Right atrium auricular region (tissue), 2 donors: ENCODE data around the gene LPCAT2. TPM values are rescaled to one million over a fixed set of nuclear protein-coding genes. Genes with fewer than 3 reads are reported as not detected.
A peak's percentile ranks its signal among the peaks of the same experiment; 100 is the strongest.

ENCODE experiments used
- DNase-seq: peaks from one replicate; pipeline ENCODE4 v3.0.0-alpha.2; 2019; ENCODE audit warnings: low spot score
- H3K27ac ChIP-seq, 2 donors: fragments of 200-600 bp; sonication (generic); 1 replicate in 1 of 2; 2 replicates in 1 of 2; pipeline ENCODE4 v1.5.1; 2016 to 2019
- H3K27me3 ChIP-seq, 2 donors: fragments of 200-600 bp; sonication (generic); one replicate each; pipeline versions ENCODE4 v1.5.1 to v1.6.0; 2017 to 2019
- H3K36me3 ChIP-seq: fragments of 200-600 bp; sonication (generic); one replicate; pipeline ENCODE4 v1.5.1; 2016
- H3K4me1 ChIP-seq, 2 donors: fragments of 200-600 bp; sonication (generic); one replicate each; pipeline versions ENCODE4 v1.5.1 to v1.6.0; 2017 to 2019
- H3K4me3 ChIP-seq, 2 donors: fragments of 200-600 bp; sonication (generic); 1 replicate in 1 of 2; 2 replicates in 1 of 2; pipeline ENCODE4 v1.5.1; 2017 to 2019; ENCODE audit warnings: mild to moderate bottlenecking in 1 of 2, moderate library complexity in 1 of 2
- H3K9me3 ChIP-seq, 2 donors: fragments of 200-600 bp; sonication (generic); one replicate each; pipeline ENCODE4 v1.5.1; 2019
- CTCF ChIP-seq, 2 donors: fragments of 200-600 bp; sonication (generic); IDR thresholded peaks; one replicate each; pipeline ENCODE4 v1.5.1; 2019; ENCODE audit warnings: antibody characterized with exemption in 2 of 2
- total RNA-seq, 2 donors: library from RNA; depleted of rRNA; stranded (reverse); fragments of >200 nt; gene quantifications; one replicate each; pipeline ENCODE4 v1.1.0, GENCODE V29; 2016

Gene LPCAT2
- total RNA-seq, 2 donors from 2014 or later: 5.0 to 9.9 TPM

- no peak for DNase-seq
- no peaks in the 10 kb centered on the region for H3K36me3 ChIP-seq
- H3K27ac ChIP-seq: no peak overlapping the region
- no peaks in the 10 kb centered on the region for H3K9me3 ChIP-seq
- H3K4me1 ChIP-seq: peaks cover 0 to 9% of the 10 kb centered on the region in 2 donors
- TF ChIP-seq CTCF (IDR thresholded peaks at IDR 0.05): no peak
- H3K4me3 ChIP-seq: no peak overlapping the region
- H3K27me3 ChIP-seq: no peaks in the 10 kb centered on the region
Measured at GRCh38 chr16:55467898-55468297, 41.0 kb upstream of the LPCAT2 start.

- Histone ChIP-seq H3K4me1 (peaks cover 0 to 9% of the 10 kb centered on the region in 2 donors), H3K36me3 (no peaks in the 10 kb centered on the region), H3K27me3 (no peaks in the 10 kb centered on the region), H3K4me3 (no peak overlapping the region), H3K9me3 (no peaks in the 10 kb centered on the region), H3K27ac (no peak overlapping the region)
- DNase-seq: no peak
- TF ChIP-seq CTCF (IDR thresholded peaks at IDR 0.05): no peak
Measured at GRCh38 chr16:55468352-55468990, 40.4 kb upstream of the LPCAT2 start.

DNA sequence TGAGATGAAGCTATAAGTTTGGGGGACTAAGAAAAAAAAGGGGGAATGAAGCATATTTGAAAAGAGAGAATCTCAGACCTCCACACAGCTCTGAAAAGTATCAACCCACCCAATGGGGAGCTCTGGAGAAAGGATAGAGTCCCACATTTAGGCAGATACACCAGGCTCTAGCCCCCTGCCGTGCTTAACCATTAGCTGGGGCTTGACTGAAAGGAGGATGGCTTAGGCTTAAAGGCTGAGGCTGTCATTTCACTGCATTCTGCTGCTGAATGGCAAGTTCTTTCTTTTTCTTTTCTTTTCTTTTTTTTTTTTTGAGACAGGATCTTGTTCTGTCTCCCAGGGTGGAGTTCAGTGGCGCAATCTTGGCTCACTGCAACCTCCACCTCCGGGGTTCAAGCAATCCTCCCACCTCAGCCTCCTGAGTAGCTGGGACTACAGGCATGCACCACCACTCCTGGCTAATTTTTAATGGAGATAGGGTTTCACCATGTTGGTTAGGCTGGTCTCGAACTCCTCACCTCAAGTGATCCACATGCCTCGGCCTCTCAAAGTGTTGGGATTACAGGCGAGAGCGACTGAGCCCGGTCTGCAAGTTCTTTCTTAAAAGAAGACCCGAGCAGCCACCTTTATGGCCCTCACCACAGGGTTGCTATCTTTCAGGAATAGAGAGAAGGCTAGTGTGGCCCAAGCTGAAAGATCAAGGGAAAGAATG lies 38.9 kb upstream of the LPCAT2 start:
- peak overlapping the region in 1 of 2 donors; percentile 20 for H3K27ac ChIP-seq
- no peak for TF ChIP-seq CTCF (IDR thresholded peaks at IDR 0.05)
- peaks cover 0 to 12% of the 10 kb centered on the region in 2 donors for H3K4me1 ChIP-seq
- H3K27me3 ChIP-seq: no peaks in the 10 kb centered on the region
- H3K9me3 ChIP-seq: no peaks in the 10 kb centered on the region
- no peaks in the 10 kb centered on the region for H3K36me3 ChIP-seq
- no peak overlapping the region for H3K4me3 ChIP-seq
- DNase-seq: no peak

GRCh38 chr16:55470533-55471371 lies 38.1 kb upstream of the LPCAT2 start:
- no peaks in the 10 kb centered on the region for H3K9me3 ChIP-seq
- H3K4me3 ChIP-seq: no peak overlapping the region
- H3K27me3 ChIP-seq: no peaks in the 10 kb centered on the region
- H3K4me1 ChIP-seq: peaks cover 0 to 16% of the 10 kb centered on the region in 2 donors
- peak overlapping the region; percentile 20 to 49 for H3K27ac ChIP-seq
- no peak for DNase-seq
- no peak for TF ChIP-seq CTCF (IDR thresholded peaks at IDR 0.05)
- H3K36me3 ChIP-seq: no peaks in the 10 kb centered on the region

- peaks cover 0 to 21% of the 10 kb centered on the region in 2 donors for H3K4me1 ChIP-seq
- H3K9me3 ChIP-seq: no peaks in the 10 kb centered on the region
- no peak for DNase-seq
- TF ChIP-seq CTCF (IDR thresholded peaks at IDR 0.05): no peak
- H3K27me3 ChIP-seq: no peaks in the 10 kb centered on the region
- no peaks in the 10 kb centered on the region for H3K36me3 ChIP-seq
- no peak overlapping the region for H3K4me3 ChIP-seq
- H3K27ac ChIP-seq: peak overlapping the region; percentile 20 to 49
Measured at GRCh38 chr16:55471448-55472097, 37.3 kb upstream of the LPCAT2 start.
